Left lung (tissue), 10 donors: ENCODE results near the gene KIF26A. TPM values are rescaled to one million over a fixed set of nuclear protein-coding genes. Genes with fewer than 3 reads are reported as not detected.

ENCODE experiments used
- ATAC-seq: fragments of 200-7000 bp; cut with Tn5 transposase; one replicate; pipeline ENCODE4 v1.9.1; 2020; ENCODE audit warnings: moderate library complexity
- DNase-seq, 4 donors: peaks; one replicate each; pipeline ENCODE4 v3.0.0-alpha.2; 2013 to 2020
- H3K27ac ChIP-seq, 2 donors: fragments of 200-600 bp; sonication (generic) in 1 of 2; one replicate each; pipeline versions ENCODE4 v1.5.0 to v1.8.0; 2020 to 2021
- H3K27me3 ChIP-seq, 2 donors: fragments of 200-600 bp; sonication (generic) in 1 of 2; one replicate each; pipeline versions ENCODE4 v1.5.0 to v1.8.0; 2020 to 2021
- H3K36me3 ChIP-seq, 2 donors: fragments of 200-600 bp; sonication (generic) in 1 of 2; one replicate each; pipeline versions ENCODE4 v1.5.0 to v1.8.0; 2020 to 2021
- H3K4me1 ChIP-seq, 2 donors: fragments of 200-600 bp; one replicate each; pipeline ENCODE4 v1.8.0; 2021
- H3K4me3 ChIP-seq, 2 donors: fragments of 200-600 bp; sonication (generic) in 1 of 2; one replicate each; pipeline versions ENCODE4 v1.5.0 to v1.8.0; 2020 to 2021; ENCODE audit warnings: mild to moderate bottlenecking in 1 of 2
- H3K9me3 ChIP-seq, 2 donors: fragments of 200-600 bp; sonication (generic) in 1 of 2; one replicate each; pipeline versions ENCODE4 v1.5.0 to v1.8.0; 2020 to 2021
- CTCF ChIP-seq, 2 donors: fragments of 200-600 bp; sonication (generic) in 1 of 2; IDR thresholded peaks; one replicate each; pipeline versions ENCODE4 v1.5.0 to v1.8.0; 2021; ENCODE audit warnings: antibody characterized with exemption in 2 of 2
- intact Hi-C, 2 donors: fragments of 100-400 bp; cut with DNase I; formaldehyde crosslinking; loops; one replicate each; pipeline versions ENCODE4 v1.11.2 to v1.14.2; 2022
- polyA plus RNA-seq, 6 donors: library from polyadenylated mRNA; unstranded; fragments of 120-200 nt; gene quantifications; one replicate each; pipeline ENCODE4 v1.2.1, GENCODE V29; 2013; ENCODE audit not compliant: insufficient read length in 6 of 6
- total RNA-seq, 2 donors: library from RNA; stranded (reverse); fragmentation: NEBNext Ultra II Directional; extraction: Animal tissue kit (Norgen Biotek cat#: 25700); gene quantifications; one replicate each; pipeline ENCODE4 v1.2.1, GENCODE V29; 2021
- donor health status: DM: no; HTN: yes; CAD: no.
- donor health status: DM: no; HTN: no; CAD: no.

Gene KIF26A
- total and polyA plus RNA-seq, 8 donors, result 4.5 to 25.5 (median 14.4) TPM

DNA sequence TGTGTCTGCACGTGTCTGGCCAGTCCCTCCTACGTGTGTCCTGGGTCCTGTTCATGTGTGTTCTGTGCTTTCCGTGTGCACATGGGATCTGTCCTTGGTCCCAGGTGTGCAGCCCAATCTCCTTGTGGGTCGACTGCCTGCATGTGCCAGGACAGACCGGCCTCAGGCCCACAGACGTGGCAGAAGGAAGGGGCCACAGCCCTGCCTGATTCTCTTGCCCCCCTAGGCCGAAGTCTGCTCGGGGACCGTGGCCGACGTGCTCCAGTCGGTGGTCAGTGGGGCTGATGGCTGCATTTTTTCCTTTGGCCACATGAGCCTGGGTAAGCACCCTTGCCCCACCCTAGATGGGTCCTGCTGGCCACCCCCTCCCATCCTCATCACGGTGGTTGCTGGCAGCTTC, 34.0 kb downstream of the KIF26A start:
- H3K4me1 ChIP-seq, result no peaks in the 10 kb centered on the region
- no peak overlapping the region for H3K27ac ChIP-seq
- intact Hi-C loops, result no loop called here
- peaks cover 0 to 12% of the 10 kb centered on the region in 2 donors for H3K36me3 ChIP-seq
- no peak for DNase-seq
- H3K4me3 ChIP-seq, result no peak overlapping the region
- H3K27me3 ChIP-seq, result no peaks in the 10 kb centered on the region
- no peaks in the 10 kb centered on the region for H3K9me3 ChIP-seq
- ATAC-seq, result no peak
- no peak for TF ChIP-seq CTCF (IDR thresholded peaks at IDR 0.05)

- H3K9me3 ChIP-seq, result no peaks in the 10 kb centered on the region
- no peak for DNase-seq
- H3K27ac ChIP-seq, result no peak overlapping the region
- TF ChIP-seq CTCF (IDR thresholded peaks at IDR 0.05), result no peak
- no peak for ATAC-seq
- no peaks in the 10 kb centered on the region for H3K27me3 ChIP-seq
- H3K36me3 ChIP-seq, result peaks cover 0 to 12% of the 10 kb centered on the region in 2 donors
- H3K4me1 ChIP-seq, result no peaks in the 10 kb centered on the region
- H3K4me3 ChIP-seq, result no peak overlapping the region
- intact Hi-C loops, result no loop called here
Measured at GRCh38 chr14:104172880-104173279, 34.5 kb downstream of the KIF26A start.

- DNase-seq (no peak), ATAC-seq (no peak)
- Histone ChIP-seq H3K4me3 (no peak overlapping the region), H3K9me3 (no peaks in the 10 kb centered on the region), H3K27me3 (peaks cover 0 to 8% of the 10 kb centered on the region in 2 donors), H3K4me1 (no peaks in the 10 kb centered on the region), H3K36me3 (peaks cover 0 to 12% of the 10 kb centered on the region in 2 donors), H3K27ac (no peak overlapping the region)
- intact Hi-C loops, result no loop called here
- TF ChIP-seq CTCF (IDR thresholded peaks at IDR 0.05), result no peak
Measured at GRCh38 chr14:104174051-104174450, 35.7 kb downstream of the KIF26A start.

- intact Hi-C loops, result no loop called here
- no peak overlapping the region for H3K27ac ChIP-seq
- no peak overlapping the region for H3K4me3 ChIP-seq
- TF ChIP-seq CTCF (IDR thresholded peaks at IDR 0.05), result no peak
- no peaks in the 10 kb centered on the region for H3K9me3 ChIP-seq
- H3K36me3 ChIP-seq, result peaks cover 0 to 12% of the 10 kb centered on the region in 2 donors
- peaks cover 0 to 12% of the 10 kb centered on the region in 2 donors for H3K27me3 ChIP-seq
- H3K4me1 ChIP-seq, result no peaks in the 10 kb centered on the region
- DNase-seq, result no peak
- ATAC-seq, result no peak
Measured at GRCh38 chr14:104175041-104175440, 36.7 kb downstream of the KIF26A start.

DNA sequence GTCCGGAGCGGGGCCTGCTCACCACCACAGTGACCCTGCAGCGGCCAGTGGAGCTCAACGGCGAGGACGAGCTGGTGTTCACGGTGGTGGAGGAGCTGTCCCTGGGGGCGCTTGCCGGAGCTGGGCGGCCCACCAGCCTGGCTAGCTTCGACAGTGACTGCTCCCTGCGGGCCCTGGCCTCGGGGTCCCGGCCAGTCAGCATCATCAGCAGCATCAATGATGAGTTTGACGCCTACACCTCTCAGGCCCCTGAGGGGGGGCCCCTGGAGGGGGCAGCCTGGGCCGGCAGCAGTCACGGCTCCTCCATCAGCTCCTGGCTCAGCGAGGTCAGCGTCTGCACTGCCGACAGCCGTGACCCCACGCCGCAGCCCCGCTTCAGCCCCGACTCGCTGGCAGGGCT, 37.4 kb downstream of the KIF26A start:
- DNase-seq (no peak), ATAC-seq (no peak)
- H3K27me3 ChIP-seq, result peaks cover 0 to 12% of the 10 kb centered on the region in 2 donors
- H3K4me3 ChIP-seq, result no peak overlapping the region
- H3K4me1 ChIP-seq, result no peaks in the 10 kb centered on the region
- H3K36me3 ChIP-seq, result peaks cover 0 to 12% of the 10 kb centered on the region in 2 donors
- H3K9me3 ChIP-seq, result no peaks in the 10 kb centered on the region
- H3K27ac ChIP-seq, result no peak overlapping the region
- intact Hi-C loops, result no loop called here
- no peak for TF ChIP-seq CTCF (IDR thresholded peaks at IDR 0.05)
